MM.1S (cell line): ENCODE data around the gene FAM76A.

Experiments
- DNase-seq: peaks from one replicate; pipeline ENCODE4 v3.0.0-alpha.2; 2015
- H2AFZ ChIP-seq: fragments of 300-600 bp; sonication (generic); 2 replicates; pipeline ENCODE4 v1.6.0; 2016; ENCODE audit warnings: antibody characterized with exemption, low read length
- H3F3A ChIP-seq: fragments of 300-600 bp; sonication (generic); 2 replicates; pipeline ENCODE4 v1.6.1; 2016; ENCODE audit warnings: mild to moderate bottlenecking, antibody characterized with exemption, low read length, moderate library complexity, mixed read lengths; ENCODE audit not compliant: insufficient read depth
- H3K27ac ChIP-seq: fragments of 300-600 bp; sonication (generic); 2 replicates; pipeline ENCODE4 v1.5.1; 2016; ENCODE audit warnings: mild to moderate bottlenecking, low read length
- H3K27me3 ChIP-seq: fragments of 300-600 bp; sonication (generic); replicated peaks from 2 replicates; pipeline ENCODE4 v1.6.0; 2016; ENCODE audit warnings: low read length; ENCODE audit not compliant: insufficient read depth
- H3K36me3 ChIP-seq: fragments of 300-600 bp; sonication (generic); replicated peaks from 2 replicates; pipeline ENCODE4 v1.6.1; 2016; ENCODE audit warnings: mild to moderate bottlenecking, low read length, mixed read lengths; ENCODE audit not compliant: insufficient read depth
- H3K4me1 ChIP-seq: fragments of 300-600 bp; sonication (generic); 2 replicates; pipeline ENCODE4 v1.6.1; 2016; ENCODE audit warnings: low read length, mixed read lengths
- H3K4me2 ChIP-seq: fragments of 300-600 bp; sonication (generic); 2 replicates; pipeline ENCODE4 v1.6.0; 2016; ENCODE audit warnings: low read depth, low read length
- H3K4me3 ChIP-seq: fragments of 300-600 bp; sonication (generic); 2 replicates; pipeline ENCODE4 v1.5.1; 2016; ENCODE audit warnings: low read length, mixed read lengths
- H3K79me2 ChIP-seq: fragments of 300-600 bp; sonication (generic); 2 replicates; pipeline ENCODE4 v1.6.1; 2016; ENCODE audit warnings: mixed run types, low read length, mixed read lengths
- H3K9ac ChIP-seq: fragments of 300-600 bp; sonication (generic); 2 replicates; pipeline ENCODE4 v1.6.1; 2016; ENCODE audit warnings: low read length, mixed read lengths
- H3K9me2 ChIP-seq: fragments of 300-600 bp; sonication (generic); replicated peaks from 2 replicates; pipeline ENCODE4 v1.6.1; 2016; ENCODE audit warnings: mild to moderate bottlenecking, low read length, mixed read lengths; ENCODE audit not compliant: insufficient read depth
- H3K9me3 ChIP-seq: fragments of 300-600 bp; sonication (generic); replicated peaks from 2 replicates; pipeline ENCODE4 v1.6.1; 2016; ENCODE audit warnings: mild to moderate bottlenecking, low read length, mixed read lengths; ENCODE audit not compliant: insufficient read depth
- H4K20me1 ChIP-seq: fragments of 300-600 bp; sonication (generic); 2 replicates; pipeline ENCODE4 v1.6.1; 2016; ENCODE audit warnings: mild to moderate bottlenecking, low read length, moderate library complexity, mixed read lengths; ENCODE audit not compliant: insufficient read depth
- EZH2 ChIP-seq: fragments of 300-600 bp; sonication (generic); optimal IDR thresholded peaks from 2 replicates; pipeline ENCODE3; 2017; ENCODE audit warnings: low read depth, mild to moderate bottlenecking, antibody characterized with exemption, low read length, mixed read lengths
- EZH2phosphoT487 ChIP-seq: fragments of 300-600 bp; sonication (generic); IDR thresholded peaks from 2 replicates; pipeline ENCODE4 v1.6.1; 2018; ENCODE audit warnings: antibody characterized with exemption, low read length
- TF ChIP-seq, protein P1 (sequence below): fragments of 300-600 bp; sonication (generic); IDR thresholded peaks from 2 replicates; pipeline ENCODE4 v1.5.1; 2016; ENCODE audit warnings: antibody characterized with exemption, low read length, mixed read lengths

The FAM76A gene

DNA sequence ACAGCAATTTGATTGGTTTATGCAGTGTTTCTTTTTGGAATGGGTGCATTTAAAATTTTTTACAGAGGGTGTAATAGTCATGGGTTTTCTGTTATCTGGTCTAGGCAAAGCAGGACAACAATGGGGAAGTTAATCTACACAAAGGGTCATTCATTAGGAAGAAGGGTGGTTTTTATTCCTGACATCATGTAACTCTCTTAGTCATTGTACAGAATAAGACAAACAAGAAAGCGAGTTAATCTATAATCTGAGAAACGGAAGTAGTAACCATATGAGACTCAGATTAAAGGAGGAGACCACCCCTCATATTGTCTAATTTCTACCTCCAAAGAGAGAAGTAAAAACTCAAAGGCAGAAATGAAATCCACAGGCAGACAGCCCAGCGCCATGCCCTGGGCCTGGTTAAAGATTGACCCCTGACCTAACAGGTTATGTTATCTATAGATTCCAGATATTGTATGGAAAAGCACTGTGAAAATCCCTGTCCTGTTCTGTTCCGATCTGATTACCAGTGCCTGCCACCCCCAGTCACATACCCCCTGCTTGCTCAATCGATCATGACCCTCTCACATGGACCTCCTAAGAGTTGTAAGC is 43.3 kb upstream of the FAM76A start:
- Histone ChIP-seq H2AFZ (no peak overlapping the region), H3K27ac (no peak overlapping the region), H3K4me2 (no peak overlapping the region), H3K4me3 (no peak overlapping the region), H3K9me3 (no peaks in the 10 kb centered on the region), H3K79me2 (no peaks in the 10 kb centered on the region), H4K20me1 (no peaks in the 10 kb centered on the region), H3K9me2 (no peaks in the 10 kb centered on the region), H3K27me3 (no peaks in the 10 kb centered on the region), H3K4me1 (no peaks in the 10 kb centered on the region), H3K36me3 (no peaks in the 10 kb centered on the region), H3K9ac (no peak overlapping the region), H3F3A (no peaks in the 10 kb centered on the region)
- no peak for TF ChIP-seq EZH2
- TF ChIP-seq, protein P1, sequence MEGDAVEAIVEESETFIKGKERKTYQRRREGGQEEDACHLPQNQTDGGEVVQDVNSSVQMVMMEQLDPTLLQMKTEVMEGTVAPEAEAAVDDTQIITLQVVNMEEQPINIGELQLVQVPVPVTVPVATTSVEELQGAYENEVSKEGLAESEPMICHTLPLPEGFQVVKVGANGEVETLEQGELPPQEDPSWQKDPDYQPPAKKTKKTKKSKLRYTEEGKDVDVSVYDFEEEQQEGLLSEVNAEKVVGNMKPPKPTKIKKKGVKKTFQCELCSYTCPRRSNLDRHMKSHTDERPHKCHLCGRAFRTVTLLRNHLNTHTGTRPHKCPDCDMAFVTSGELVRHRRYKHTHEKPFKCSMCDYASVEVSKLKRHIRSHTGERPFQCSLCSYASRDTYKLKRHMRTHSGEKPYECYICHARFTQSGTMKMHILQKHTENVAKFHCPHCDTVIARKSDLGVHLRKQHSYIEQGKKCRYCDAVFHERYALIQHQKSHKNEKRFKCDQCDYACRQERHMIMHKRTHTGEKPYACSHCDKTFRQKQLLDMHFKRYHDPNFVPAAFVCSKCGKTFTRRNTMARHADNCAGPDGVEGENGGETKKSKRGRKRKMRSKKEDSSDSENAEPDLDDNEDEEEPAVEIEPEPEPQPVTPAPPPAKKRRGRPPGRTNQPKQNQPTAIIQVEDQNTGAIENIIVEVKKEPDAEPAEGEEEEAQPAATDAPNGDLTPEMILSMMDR: no peak
- no peak for TF ChIP-seq EZH2phosphoT487
- no peak for DNase-seq

DNA sequence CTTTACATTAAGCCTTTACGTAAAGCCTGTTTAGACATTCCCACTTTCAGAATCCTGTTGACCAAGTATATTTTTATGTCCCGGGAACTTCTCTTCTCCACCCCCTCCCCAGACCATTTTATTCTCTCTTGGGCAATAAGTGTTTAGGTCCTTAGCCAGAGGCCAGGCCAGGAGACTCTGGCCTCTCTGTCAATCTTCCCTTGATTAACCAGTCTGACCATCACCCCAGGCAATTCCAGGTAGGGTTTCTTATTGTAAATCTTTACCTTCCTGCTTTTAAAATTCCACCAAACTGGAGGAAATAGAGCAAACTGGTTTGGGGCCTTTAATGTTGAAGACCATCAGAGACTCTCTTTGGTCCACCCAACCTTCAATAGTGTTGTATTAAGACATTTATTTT is 41.6 kb upstream of the FAM76A start:
- Histone ChIP-seq H3K9me3 (no peaks in the 10 kb centered on the region), H3K27ac (no peak overlapping the region), H3K27me3 (no peaks in the 10 kb centered on the region), H3K4me1 (no peaks in the 10 kb centered on the region), H3K4me2 (no peak overlapping the region), H3K79me2 (no peaks in the 10 kb centered on the region), H3K4me3 (no peak overlapping the region), H2AFZ (no peak overlapping the region), H3F3A (no peaks in the 10 kb centered on the region), H3K36me3 (no peaks in the 10 kb centered on the region), H3K9me2 (no peaks in the 10 kb centered on the region), H4K20me1 (no peaks in the 10 kb centered on the region), H3K9ac (no peak overlapping the region)
- no peak for DNase-seq
- TF ChIP-seq EZH2 (no peak), EZH2phosphoT487 (no peak)
- TF ChIP-seq, protein P1: no peak

DNA sequence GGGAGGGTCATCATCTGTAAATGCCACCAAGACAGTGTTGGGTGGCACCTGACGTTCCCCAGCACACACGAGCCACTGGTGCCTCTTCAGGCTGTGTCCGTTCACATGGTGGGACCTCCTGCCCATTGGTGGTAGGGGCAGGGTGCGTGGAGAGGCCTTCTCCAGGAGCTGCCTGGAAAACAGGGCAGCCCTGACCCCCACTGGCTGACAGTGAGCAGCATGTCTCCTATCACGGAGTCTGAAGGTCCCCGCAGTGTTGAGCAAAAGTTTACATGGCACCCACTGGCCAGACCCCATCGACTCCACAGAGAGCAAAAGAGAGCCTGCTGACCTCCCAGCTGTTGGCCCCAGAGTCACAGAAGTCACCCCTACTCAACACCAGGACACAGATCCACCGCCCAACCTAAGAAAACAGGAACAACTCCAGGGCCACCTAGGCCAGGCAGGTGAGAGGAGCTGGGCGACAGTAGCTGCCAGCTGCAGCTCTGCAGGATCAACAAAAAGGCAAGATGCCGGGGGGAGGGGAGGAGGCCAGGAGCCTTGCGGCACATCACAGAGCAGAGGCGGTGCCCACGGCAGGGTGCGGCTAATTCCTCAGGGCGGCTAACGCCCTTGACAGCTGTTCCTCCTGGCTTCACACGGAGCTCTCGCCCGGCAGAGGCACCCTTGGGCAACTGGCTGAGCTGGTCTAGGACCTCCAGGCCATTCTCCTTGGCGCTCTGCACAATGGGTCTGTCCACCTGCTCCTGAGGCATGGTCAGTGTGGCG is 39.4 kb upstream of the FAM76A start:
- H3K9me3 ChIP-seq: no peaks in the 10 kb centered on the region
- H2AFZ ChIP-seq: no peak overlapping the region
- no peak overlapping the region for H3K9ac ChIP-seq

More for the DNA sequence above, 39.4 kb upstream of the FAM76A start:
- Histone ChIP-seq H3K79me2 (no peaks in the 10 kb centered on the region), H4K20me1 (no peaks in the 10 kb centered on the region), H3K36me3 (no peaks in the 10 kb centered on the region), H3K27me3 (no peaks in the 10 kb centered on the region), H3K4me3 (no peak overlapping the region), H3K9me2 (no peaks in the 10 kb centered on the region), H3K27ac (no peak overlapping the region), H3K4me2 (no peak overlapping the region), H3F3A (no peaks in the 10 kb centered on the region), H3K4me1 (0 out of 2 replicates have a peak, but pooled peaks cover 8% of the 10 kb centered on the region)
- TF ChIP-seq EZH2phosphoT487: no peak
- no peak for TF ChIP-seq EZH2
- TF ChIP-seq, protein P1: no peak
- no peak for DNase-seq
